ENCODE results near the gene GTPBP1. TPM values are rescaled to one million over a fixed set of nuclear protein-coding genes. Genes with fewer than 3 reads are reported as not detected.

Gene GTPBP1
- total and polyA plus RNA-seq, 2 of the 13 experiments (the other 11 are each of a cell fraction or from before 2014, with no cell fraction given) = 22.3 to 27.0 TPM

GRCh38 chr22:38742176-38742942, 36.6 kb downstream of the GTPBP1 start (continued):
- no peak for TF ChIP-seq LRRFIP1 (CRISPR knock-in tag; conservative IDR thresholded peaks at IDR 0.05)
- TF ChIP-seq ZBTB7A (CRISPR knock-in tag; IDR thresholded peaks at IDR 0.05) = no peak
- no peak for TF ChIP-seq ZFP1 (CRISPR knock-in tag; IDR thresholded peaks at IDR 0.05)
- TF ChIP-seq NCOA1 (CRISPR knock-in tag; IDR thresholded peaks at IDR 0.05) = no peak

- intact Hi-C loops (cut with micrococcal nuclease; ENCODE audit: unreplicated experiment) = no loop called here
- no peak overlapping the region for H3K4me2 ChIP-seq (ENCODE audit: low read depth, low read length)
- no peak overlapping the region for H3K4me3 ChIP-seq (replicated peaks in 1 of 3; ENCODE audit: insufficient read depth in 1 of 3, low read depth in 2 of 3, low read length in 3 of 3)
- no peak for DNase-seq (ENCODE audit: low spot score)
- in situ Hi-C loops (cut with HindIII; ENCODE audit: extremely low pct_ligation_motif_present, low pct_unique_long_range_greater_than_20kb) = no loop called here
- peaks cover 47% of the 10 kb centered on the region for H3K4me1 ChIP-seq (ENCODE audit: insufficient read depth, low read length)
- ChIA-PET POLR2A (interaction anchor here (0.9 to 3.7 kb wide), 2 partner anchors 12 to 39 kb away, joined by 4 to 22 read pairs; partner anchors contain the start of gene GTPBP1), CTCF (ENCODE audit: low intra/inter-chr PET ratio, low total read pairs) (no interaction called here)
- peak; percentile 11; the same call in 2 of the 3 replicates for ATAC-seq
- 94% methylated on average over 3 of the region's 6 CpGs for WGBS (ENCODE audit: low lambda C conversion rate)
- no peaks in the 10 kb centered on the region for H3K9me3 ChIP-seq (ENCODE audit: low read length)
- peak overlapping the region; percentile 56 for H3K27ac ChIP-seq (ENCODE audit: extremely low read length, insufficient read depth, low read length)
- no peaks in the 10 kb centered on the region for H3K79me2 ChIP-seq (ENCODE audit: insufficient read depth, low read length)
- no peaks in the 10 kb centered on the region for H3K27me3 ChIP-seq (ENCODE audit: control insufficient read depth in 1 of 2, insufficient read depth in 2 of 2, low read length in 2 of 2)
- H3K9ac ChIP-seq (ENCODE audit: insufficient read depth, low read depth, low read length) = 0 out of 2 replicates have a peak overlapping the region, but pooled peaks have one; percentile 24
- H4K20me1 ChIP-seq (ENCODE audit: insufficient read depth, low read length) = no peaks in the 10 kb centered on the region
- BruUV-seq (replicated peaks) = no TSS peak
- FAIRE-seq = no peak
- peaks cover 36 to 69% of the 10 kb centered on the region in 2 experiments for H3K36me3 ChIP-seq (replicated peaks in 1 of 2; ENCODE audit: control insufficient read depth in 1 of 2, insufficient read depth in 2 of 2, low read length in 2 of 2)
- no peak overlapping the region for H2AFZ ChIP-seq (ENCODE audit: low read length)
- TF ChIP-seq ZNF770 (CRISPR knock-in tag; IDR thresholded peaks at IDR 0.05) (0 out of 2 replicates have a peak, but pooled peaks have one; percentile 4), SNAPC5 (CRISPR knock-in tag; IDR thresholded peaks at IDR 0.05; ENCODE audit: borderline replicate concordance) (no peak), TCF12 (IDR thresholded peaks at IDR 0.05) (no peak), TCF12 (CRISPR knock-in tag; IDR thresholded peaks at IDR 0.05) (peak; percentile 45; the same call in 1 of the 2 replicates), ZNF616 (CRISPR knock-in tag; IDR thresholded peaks at IDR 0.05; ENCODE audit: low read depth) (no peak), ZNF672 (CRISPR knock-in tag; IDR thresholded peaks at IDR 0.05) (no peak)
- TF ChIP-seq, protein P1, sequence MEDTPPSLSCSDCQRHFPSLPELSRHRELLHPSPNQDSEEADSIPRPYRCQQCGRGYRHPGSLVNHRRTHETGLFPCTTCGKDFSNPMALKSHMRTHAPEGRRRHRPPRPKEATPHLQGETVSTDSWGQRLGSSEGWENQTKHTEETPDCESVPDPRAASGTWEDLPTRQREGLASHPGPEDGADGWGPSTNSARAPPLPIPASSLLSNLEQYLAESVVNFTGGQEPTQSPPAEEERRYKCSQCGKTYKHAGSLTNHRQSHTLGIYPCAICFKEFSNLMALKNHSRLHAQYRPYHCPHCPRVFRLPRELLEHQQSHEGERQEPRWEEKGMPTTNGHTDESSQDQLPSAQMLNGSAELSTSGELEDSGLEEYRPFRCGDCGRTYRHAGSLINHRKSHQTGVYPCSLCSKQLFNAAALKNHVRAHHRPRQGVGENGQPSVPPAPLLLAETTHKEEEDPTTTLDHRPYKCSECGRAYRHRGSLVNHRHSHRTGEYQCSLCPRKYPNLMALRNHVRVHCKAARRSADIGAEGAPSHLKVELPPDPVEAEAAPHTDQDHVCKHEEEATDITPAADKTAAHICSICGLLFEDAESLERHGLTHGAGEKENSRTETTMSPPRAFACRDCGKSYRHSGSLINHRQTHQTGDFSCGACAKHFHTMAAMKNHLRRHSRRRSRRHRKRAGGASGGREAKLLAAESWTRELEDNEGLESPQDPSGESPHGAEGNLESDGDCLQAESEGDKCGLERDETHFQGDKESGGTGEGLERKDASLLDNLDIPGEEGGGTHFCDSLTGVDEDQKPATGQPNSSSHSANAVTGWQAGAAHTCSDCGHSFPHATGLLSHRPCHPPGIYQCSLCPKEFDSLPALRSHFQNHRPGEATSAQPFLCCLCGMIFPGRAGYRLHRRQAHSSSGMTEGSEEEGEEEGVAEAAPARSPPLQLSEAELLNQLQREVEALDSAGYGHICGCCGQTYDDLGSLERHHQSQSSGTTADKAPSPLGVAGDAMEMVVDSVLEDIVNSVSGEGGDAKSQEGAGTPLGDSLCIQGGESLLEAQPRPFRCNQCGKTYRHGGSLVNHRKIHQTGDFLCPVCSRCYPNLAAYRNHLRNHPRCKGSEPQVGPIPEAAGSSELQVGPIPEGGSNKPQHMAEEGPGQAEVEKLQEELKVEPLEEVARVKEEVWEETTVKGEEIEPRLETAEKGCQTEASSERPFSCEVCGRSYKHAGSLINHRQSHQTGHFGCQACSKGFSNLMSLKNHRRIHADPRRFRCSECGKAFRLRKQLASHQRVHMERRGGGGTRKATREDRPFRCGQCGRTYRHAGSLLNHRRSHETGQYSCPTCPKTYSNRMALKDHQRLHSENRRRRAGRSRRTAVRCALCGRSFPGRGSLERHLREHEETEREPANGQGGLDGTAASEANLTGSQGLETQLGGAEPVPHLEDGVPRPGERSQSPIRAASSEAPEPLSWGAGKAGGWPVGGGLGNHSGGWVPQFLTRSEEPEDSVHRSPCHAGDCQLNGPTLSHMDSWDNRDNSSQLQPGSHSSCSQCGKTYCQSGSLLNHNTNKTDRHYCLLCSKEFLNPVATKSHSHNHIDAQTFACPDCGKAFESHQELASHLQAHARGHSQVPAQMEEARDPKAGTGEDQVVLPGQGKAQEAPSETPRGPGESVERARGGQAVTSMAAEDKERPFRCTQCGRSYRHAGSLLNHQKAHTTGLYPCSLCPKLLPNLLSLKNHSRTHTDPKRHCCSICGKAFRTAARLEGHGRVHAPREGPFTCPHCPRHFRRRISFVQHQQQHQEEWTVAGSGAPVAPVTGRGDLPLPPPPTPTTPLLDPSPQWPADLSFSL (CRISPR knock-in tag; IDR thresholded peaks at IDR 0.05) = no peak
Measured at GRCh38 chr22:38744981-38745380, 39.2 kb downstream of the GTPBP1 start.
